Retinal pigment epithelial cell (primary cell): ENCODE results near the gene UVRAG.

Source experiments
- DNase-seq: peaks from one replicate; pipeline ENCODE4 v3.0.0-alpha.2; 2010; ENCODE audit warnings: low read depth
- H3K4me3 ChIP-seq: 2 replicates; pipeline ENCODE4 v1.5.1; 2011; ENCODE audit warnings: mild to moderate bottlenecking, low read length, control low read depth, moderate library complexity
- TF ChIP-seq, protein P1 (sequence below): conservative IDR thresholded peaks from 2 replicates; pipeline ENCODE4 v1.5.1; 2011; ENCODE audit warnings: low read depth, low read length, control low read depth, inconsistent platforms

The UVRAG gene

DNA sequence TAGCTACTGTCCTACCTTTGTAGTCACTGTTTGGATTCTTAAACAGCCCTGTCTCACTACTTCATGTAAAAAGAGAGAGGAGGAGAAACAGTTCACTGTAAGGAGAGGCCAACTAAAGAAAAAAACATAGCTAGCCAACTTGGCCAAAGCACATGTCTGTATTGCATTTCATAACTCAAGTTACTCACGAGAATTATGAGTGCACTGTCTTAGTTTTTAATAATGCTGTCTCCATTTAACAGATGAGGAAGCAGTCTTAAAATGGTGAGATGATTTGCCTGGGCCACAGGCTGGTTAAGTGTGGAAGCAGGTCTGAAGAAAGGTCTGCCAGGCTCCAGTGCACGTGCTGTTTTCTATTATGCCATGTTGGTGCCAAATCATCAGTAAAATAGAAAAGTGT lies 104.5 kb downstream of the UVRAG start:
- TF ChIP-seq, protein P1, sequence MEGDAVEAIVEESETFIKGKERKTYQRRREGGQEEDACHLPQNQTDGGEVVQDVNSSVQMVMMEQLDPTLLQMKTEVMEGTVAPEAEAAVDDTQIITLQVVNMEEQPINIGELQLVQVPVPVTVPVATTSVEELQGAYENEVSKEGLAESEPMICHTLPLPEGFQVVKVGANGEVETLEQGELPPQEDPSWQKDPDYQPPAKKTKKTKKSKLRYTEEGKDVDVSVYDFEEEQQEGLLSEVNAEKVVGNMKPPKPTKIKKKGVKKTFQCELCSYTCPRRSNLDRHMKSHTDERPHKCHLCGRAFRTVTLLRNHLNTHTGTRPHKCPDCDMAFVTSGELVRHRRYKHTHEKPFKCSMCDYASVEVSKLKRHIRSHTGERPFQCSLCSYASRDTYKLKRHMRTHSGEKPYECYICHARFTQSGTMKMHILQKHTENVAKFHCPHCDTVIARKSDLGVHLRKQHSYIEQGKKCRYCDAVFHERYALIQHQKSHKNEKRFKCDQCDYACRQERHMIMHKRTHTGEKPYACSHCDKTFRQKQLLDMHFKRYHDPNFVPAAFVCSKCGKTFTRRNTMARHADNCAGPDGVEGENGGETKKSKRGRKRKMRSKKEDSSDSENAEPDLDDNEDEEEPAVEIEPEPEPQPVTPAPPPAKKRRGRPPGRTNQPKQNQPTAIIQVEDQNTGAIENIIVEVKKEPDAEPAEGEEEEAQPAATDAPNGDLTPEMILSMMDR = no peak
- no peak overlapping the region for H3K4me3 ChIP-seq
- DNase-seq = no peak

DNA sequence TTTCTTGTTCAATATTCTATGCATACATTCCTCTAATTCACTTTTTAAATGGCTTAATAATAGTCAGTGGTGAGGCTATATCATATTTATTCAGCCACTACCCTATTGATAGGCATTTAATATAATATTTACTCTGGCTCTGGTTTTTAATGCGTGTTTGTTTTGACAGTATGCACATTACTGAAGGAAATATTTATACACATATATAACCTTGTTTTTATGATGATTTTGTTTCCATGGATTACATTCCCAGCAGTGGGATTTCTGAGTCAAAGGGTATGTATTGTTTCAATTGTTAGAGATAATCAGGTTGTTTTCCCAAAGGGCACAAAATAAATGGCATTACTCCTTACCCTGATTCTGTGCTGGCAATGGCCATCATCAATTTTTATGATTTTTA lies 105.8 kb downstream of the UVRAG start:
- no peak overlapping the region for H3K4me3 ChIP-seq
- DNase-seq = no peak
- TF ChIP-seq, protein P1 = no peak

DNA sequence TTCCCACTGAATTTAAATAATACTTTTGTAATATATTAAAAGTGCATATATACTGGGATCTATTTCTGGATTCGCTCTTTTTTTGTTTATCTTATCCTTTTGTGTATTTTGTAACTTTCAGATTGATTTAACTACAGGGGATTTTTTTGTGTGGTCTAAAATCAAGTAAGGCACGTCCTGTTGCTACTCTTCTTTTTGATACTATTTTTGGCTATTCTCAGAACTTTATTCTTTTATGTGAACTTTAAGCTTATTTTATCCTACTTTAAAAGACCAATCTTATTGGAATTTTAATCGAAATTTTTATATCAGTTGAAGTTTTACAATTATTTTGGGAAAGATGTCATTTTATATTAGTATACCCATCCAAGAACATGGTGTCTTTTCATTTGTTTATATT lies 106.8 kb downstream of the UVRAG start:
- no peak overlapping the region for H3K4me3 ChIP-seq
- DNase-seq = no peak
- TF ChIP-seq, protein P1 = no peak

DNA sequence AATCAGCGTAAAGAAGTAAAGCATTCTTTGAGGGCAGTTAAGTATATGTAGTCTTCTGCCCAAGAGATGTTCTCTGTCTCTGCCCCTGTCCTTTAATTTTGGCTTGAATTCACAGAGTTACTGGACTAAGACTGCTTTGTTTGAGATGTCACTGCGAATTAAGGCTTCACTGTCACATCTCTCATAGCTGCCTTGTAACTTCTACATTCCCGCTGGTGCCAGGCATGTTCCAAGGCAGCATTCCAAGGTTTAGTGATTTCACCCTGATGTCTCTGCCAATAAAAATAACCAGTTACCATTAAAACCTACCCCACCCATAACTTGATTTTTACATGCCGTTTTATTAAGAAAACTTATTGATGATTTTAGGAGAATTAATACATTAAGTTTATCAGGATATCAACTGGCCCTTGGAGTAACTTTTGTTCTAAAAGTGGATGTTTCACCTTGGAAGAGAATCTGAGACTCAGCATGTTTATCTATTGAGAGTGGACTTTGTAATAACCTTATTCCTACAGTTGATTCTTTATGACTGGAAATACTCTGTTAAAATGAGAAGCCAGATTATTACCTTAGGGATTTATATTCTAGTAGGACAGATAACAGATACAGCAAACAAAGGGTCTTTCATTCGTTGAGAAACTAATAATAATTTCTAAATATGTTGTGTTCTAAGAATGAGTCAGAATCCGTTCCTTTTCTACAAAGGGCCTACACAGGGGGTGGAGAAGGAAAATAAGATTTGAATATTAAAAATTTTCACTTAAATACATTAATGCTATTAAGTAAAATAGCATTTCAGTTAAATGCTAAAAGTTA lies 110.2 kb downstream of the UVRAG start:
- TF ChIP-seq, protein P1 = no peak
- no peak overlapping the region for H3K4me3 ChIP-seq
- no peak for DNase-seq

DNA sequence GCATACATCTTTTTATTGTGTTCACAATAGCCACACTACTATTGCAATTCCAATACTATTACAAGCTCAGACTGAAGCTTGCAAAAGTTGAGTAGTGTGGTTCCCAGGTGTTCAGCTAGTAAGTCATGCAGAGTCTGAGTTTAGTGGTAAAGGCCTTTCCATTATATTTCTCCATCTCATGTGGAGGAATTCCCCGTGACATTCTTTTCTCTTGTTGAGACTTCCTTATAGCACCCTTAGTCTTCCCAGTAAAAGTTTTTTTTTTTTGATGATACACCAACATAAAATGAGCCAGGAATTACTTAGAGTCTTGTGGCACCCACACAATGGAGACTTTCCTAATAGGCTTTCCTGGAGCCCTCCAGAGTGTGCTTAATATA lies 110.8 kb downstream of the UVRAG start:
- no peak overlapping the region for H3K4me3 ChIP-seq
- TF ChIP-seq, protein P1 = no peak
- DNase-seq = no peak

DNA sequence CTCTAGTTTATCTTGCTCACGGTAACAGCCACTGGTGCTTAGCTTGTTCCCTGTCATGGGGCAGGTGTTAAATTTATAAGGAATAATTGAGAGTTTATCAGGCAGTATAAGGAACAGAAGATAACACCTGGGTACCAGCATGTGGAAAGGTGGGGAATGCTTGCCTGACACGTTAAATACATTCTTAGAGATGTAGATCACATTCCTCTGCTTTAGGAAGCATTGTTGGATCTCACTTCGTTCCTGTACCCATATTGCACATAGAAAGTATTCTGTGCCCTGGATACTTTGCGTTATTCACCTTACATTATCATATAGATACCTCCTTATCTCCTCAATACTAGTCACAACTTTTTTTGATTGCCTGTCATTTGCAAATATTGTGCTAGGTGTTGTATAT lies 114.7 kb downstream of the UVRAG start:
- no peak for DNase-seq
- TF ChIP-seq, protein P1 = no peak
- H3K4me3 ChIP-seq = no peak overlapping the region

DNA sequence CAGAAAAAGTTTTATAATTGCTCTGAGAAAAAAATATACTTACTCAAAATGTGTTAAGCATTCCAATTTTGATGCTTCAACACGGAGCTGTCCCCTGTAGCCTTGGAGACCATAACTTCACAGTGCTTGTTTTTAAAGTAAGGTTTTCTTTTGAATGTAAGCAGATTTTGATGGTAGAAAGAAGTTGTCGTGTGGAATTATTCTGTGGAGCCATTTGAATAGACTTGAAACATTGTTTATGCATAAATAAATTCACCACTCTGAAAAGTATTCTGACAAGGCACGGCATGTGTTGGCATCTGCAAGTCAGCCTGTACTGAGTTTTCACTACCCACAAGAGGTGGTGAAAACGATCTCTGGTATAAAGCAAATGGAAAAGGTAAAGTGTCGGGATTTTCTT lies 115.5 kb downstream of the UVRAG start:
- no peak for DNase-seq
- H3K4me3 ChIP-seq = no peak overlapping the region
- TF ChIP-seq, protein P1 = no peak
